ENCODE data around the gene LCNL1. TPM values are rescaled to one million over a fixed set of nuclear protein-coding genes. Genes with fewer than 3 reads are reported as not detected.

The LCNL1 gene
- total RNA-seq, 3 donors from 2014 or later: 0.16 to 0.29 TPM; not detected in 1

DNA sequence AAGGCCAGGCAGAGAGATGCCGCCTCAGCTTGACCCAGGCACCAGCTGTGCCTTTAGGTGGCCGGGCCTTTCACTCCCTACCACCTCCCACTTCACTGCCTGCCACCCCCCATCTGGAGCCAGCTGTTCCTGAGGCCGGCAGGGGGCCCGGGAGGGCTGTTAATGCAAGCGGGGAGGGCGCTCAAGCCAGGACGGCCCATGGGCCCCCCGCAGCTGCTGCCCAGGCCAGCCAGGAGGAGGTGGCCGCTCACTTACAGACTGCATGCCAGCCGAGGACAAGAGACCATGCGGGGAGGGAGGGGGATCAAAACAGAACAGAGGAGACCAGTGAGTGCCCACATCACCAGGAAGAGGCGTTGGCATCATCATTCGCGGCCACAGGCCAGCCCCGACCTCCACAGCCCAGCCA, 40.8 kb downstream of the LCNL1 start:
- H3K27me3 ChIP-seq: no peaks in the 10 kb centered on the region
- no peak for DNase-seq (ENCODE audit: low spot score in 2 of 2)
- intact Hi-C loops (cut with DNase I; ENCODE audit: low total_unique reads): no loop called here
- TF ChIP-seq POLR2AphosphoS5 (IDR thresholded peaks at IDR 0.05) (no peak), POLR2A (IDR thresholded peaks at IDR 0.05) (no peak)
- TF ChIP-seq, protein P1, sequence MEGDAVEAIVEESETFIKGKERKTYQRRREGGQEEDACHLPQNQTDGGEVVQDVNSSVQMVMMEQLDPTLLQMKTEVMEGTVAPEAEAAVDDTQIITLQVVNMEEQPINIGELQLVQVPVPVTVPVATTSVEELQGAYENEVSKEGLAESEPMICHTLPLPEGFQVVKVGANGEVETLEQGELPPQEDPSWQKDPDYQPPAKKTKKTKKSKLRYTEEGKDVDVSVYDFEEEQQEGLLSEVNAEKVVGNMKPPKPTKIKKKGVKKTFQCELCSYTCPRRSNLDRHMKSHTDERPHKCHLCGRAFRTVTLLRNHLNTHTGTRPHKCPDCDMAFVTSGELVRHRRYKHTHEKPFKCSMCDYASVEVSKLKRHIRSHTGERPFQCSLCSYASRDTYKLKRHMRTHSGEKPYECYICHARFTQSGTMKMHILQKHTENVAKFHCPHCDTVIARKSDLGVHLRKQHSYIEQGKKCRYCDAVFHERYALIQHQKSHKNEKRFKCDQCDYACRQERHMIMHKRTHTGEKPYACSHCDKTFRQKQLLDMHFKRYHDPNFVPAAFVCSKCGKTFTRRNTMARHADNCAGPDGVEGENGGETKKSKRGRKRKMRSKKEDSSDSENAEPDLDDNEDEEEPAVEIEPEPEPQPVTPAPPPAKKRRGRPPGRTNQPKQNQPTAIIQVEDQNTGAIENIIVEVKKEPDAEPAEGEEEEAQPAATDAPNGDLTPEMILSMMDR (IDR thresholded peaks at IDR 0.05): no peak
- H3K4me1 ChIP-seq: peaks cover 10 to 21% of the 10 kb centered on the region in 2 donors
- H3K27ac ChIP-seq: peak overlapping the region in 1 of 2 donors; percentile 32
- H3K36me3 ChIP-seq: no peaks in the 10 kb centered on the region
- H3K4me3 ChIP-seq: no peak overlapping the region
- H3K9me3 ChIP-seq: no peaks in the 10 kb centered on the region

DNA sequence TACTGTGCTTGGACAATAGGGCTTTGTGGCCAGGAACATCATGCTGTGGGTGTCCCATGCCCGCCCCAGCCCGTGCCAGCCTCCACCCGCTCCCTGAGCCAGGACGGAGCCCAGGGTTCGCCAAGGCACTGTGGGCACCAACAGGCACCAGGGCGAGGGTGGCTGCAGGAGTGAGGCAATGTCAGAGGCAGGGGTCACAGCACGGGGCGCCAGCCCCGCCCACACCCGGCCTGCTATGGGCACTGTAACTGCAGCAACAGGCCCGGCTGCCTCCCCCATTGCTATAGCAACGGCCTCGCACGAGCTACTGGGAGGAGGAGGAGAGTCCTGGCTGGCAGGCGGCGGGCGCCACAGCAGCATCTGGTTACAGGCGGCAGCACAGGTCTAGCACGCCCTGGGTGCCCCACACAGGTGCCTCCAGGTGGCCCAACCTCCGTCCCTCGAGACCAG, 42.7 kb downstream of the LCNL1 start:
- peak overlapping the region in 2 of 3 donors; percentile 2 to 9 for H3K4me3 ChIP-seq
- H3K9me3 ChIP-seq: no peaks in the 10 kb centered on the region
- peak in 1 of 2 donors; percentile 79 for DNase-seq (ENCODE audit: low spot score in 2 of 2)
- H3K36me3 ChIP-seq: no peaks in the 10 kb centered on the region
- H3K27ac ChIP-seq: peak overlapping the region; percentile 41 to 69
- TF ChIP-seq, protein P1 (IDR thresholded peaks at IDR 0.05): peak in 1 of 3 donors; percentile 15
- no peak for TF ChIP-seq POLR2AphosphoS5 (IDR thresholded peaks at IDR 0.05)
- intact Hi-C loops (cut with DNase I; ENCODE audit: low total_unique reads): no loop called here
- peaks cover 12 to 27% of the 10 kb centered on the region in 2 donors for H3K4me1 ChIP-seq
- H3K27me3 ChIP-seq: no peaks in the 10 kb centered on the region

- no peaks in the 10 kb centered on the region for H3K27me3 ChIP-seq
- peak overlapping the region in 1 of 2 donors; percentile 55 for H3K27ac ChIP-seq
- no peak for DNase-seq (ENCODE audit: low spot score in 2 of 2)
- H3K36me3 ChIP-seq: no peaks in the 10 kb centered on the region
- intact Hi-C loops (cut with DNase I; ENCODE audit: low total_unique reads): no loop called here
- peak overlapping the region in 1 of 3 donors; percentile 66 for H3K4me3 ChIP-seq
- no peak for TF ChIP-seq POLR2AphosphoS5 (IDR thresholded peaks at IDR 0.05)
- TF ChIP-seq, protein P1 (IDR thresholded peaks at IDR 0.05): no peak
- H3K4me1 ChIP-seq: peaks cover 12 to 27% of the 10 kb centered on the region in 2 donors
- no peaks in the 10 kb centered on the region for H3K9me3 ChIP-seq
These were observed 43.6 kb downstream of the LCNL1 start for GRCh38 chr9:137026384-137026783.

DNA sequence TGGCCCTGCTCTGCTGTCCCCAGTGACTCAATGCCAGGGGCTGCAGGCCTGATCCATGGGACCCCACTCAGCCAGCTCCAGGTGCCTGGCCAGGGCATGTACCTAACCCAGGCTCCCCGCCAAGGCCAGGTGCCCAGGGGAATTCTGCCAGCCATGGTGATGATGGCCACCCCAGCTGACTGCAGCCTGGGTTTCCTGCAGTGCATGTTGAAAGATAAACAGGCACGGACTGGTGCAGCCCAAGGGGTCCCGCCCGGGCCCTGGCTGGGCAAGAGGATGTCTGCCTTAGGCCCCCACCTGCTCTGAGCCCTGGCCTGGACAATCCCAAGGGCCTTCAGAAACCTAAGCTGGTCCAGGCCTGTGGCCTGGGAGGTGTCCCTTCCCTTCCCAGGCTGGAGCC, 44.0 kb downstream of the LCNL1 start:
- Histone ChIP-seq H3K9me3 (no peaks in the 10 kb centered on the region), H3K27me3 (no peaks in the 10 kb centered on the region), H3K4me3 (peak overlapping the region in 2 of 3 donors; percentile 66 to 88), H3K4me1 (peaks cover 12 to 27% of the 10 kb centered on the region in 2 donors), H3K27ac (peak overlapping the region; percentile 55 to 77), H3K36me3 (no peaks in the 10 kb centered on the region)
- no peak for DNase-seq (ENCODE audit: low spot score in 2 of 2)
- intact Hi-C loops (cut with DNase I; ENCODE audit: low total_unique reads): no loop called here
- TF ChIP-seq POLR2A (IDR thresholded peaks at IDR 0.05) (no peak), POLR2AphosphoS5 (IDR thresholded peaks at IDR 0.05) (no peak)

DNA sequence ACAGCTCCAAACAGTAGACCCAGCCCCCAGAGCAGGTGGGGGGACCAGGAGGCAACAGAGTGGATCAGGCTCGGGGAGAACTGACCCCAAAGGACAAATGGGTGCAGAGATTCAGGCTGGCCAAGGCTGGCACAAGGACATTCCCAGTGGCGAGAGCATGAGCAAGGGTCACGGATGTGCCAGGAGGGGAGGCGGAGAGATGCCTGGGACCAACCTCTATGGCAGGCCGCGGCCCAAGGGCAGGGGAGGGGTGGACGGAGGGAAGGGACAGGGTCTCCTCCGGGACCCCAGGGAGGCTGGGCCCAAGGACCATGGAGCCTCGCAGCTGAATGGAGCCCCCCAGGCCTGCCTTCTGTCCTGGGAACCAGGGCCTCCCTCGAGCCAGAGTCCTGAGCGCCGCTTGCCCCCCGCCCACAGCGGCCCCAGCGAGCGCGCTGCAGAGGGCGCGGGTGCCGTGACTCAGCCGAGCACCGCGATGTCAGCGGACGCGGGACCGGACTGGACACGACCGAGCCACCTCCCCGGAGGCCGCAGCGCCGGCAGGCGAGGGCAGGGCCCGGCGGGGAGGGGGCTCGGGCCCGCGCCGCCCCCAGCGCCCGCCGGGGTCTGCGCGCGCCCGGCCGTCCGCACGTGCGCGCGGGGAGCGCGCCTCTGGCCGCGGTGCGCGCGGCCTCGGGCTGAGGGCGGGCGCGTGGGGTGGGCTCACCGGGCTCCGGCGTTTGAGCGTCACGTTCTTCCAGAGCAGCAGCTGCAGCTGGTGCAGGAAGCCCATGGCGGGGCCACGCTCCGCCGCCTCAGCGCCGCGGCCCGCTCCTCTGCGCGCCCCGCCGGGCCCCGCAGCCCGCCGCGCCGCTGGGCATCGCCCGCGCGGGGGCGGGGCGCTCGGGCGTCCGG, 44.8 kb downstream of the LCNL1 start, which contains the start of gene ABCA2:
Gene ABCA2, minus strand, starts transcription at position 869 of the 894 bp plus-strand sequence. Its CDS starts 97 bp downstream, at position 772.
- TF ChIP-seq POLR2AphosphoS5 (IDR thresholded peaks at IDR 0.05) (no peak), POLR2A (IDR thresholded peaks at IDR 0.05) (no peak)
- TF ChIP-seq, protein P1 (IDR thresholded peaks at IDR 0.05): no peak
- peak within 1 kb of the TSS; percentile 55 to 77 for H3K27ac ChIP-seq
- H3K4me3 ChIP-seq: peak within 1 kb of the TSS; percentile 49 to 88 (median 66)
- peaks cover 12 to 27% of the 10 kb centered on the region in 2 donors for H3K4me1 ChIP-seq
- intact Hi-C loops (cut with DNase I; ENCODE audit: low total_unique reads): no loop called here
- no peaks in the 10 kb centered on the region for H3K27me3 ChIP-seq
- H3K36me3 ChIP-seq: no peaks in the 10 kb centered on the region
- no peak for DNase-seq (ENCODE audit: low spot score in 2 of 2)
- H3K9me3 ChIP-seq: no peaks in the 10 kb centered on the region
